VCaP (cell line): ENCODE measurements around the gene WBP1.

ENCODE experiments used
- H3K27ac ChIP-seq: fragments of 450-650 bp; 2 replicates; pipeline ENCODE4 v1.5.1; 2017
- CTCF ChIP-seq: fragments of 450-650 bp; conservative IDR thresholded peaks from 2 replicates; pipeline ENCODE4 v1.5.1; 2017; ENCODE audit warnings: mild to moderate bottlenecking, moderate library complexity

WBP1 gene

GRCh38 chr2:74496997-74497776 lies 38.9 kb downstream of the WBP1 start:
- H3K27ac ChIP-seq, result peak overlapping the region; percentile 27; the same call in 1 of the 2 replicates
- TF ChIP-seq CTCF, result no peak

- peak overlapping the region; percentile 27; the same call in 1 of the 2 replicates for H3K27ac ChIP-seq
- no peak for TF ChIP-seq CTCF
Measured at GRCh38 chr2:74497777-74498499, 39.7 kb downstream of the WBP1 start.

- no peak for TF ChIP-seq CTCF
- peak overlapping the region; percentile 27; the same call in 1 of the 2 replicates for H3K27ac ChIP-seq
Measured at GRCh38 chr2:74498500-74499266, 40.4 kb downstream of the WBP1 start.

GRCh38 chr2:74499267-74499939 lies 41.2 kb downstream of the WBP1 start, which contains the start of gene LBX2:
LBX2 (minus strand) TSS chr2:74499603; CDS start chr2:74499537, 66 bp downstream.
- TF ChIP-seq CTCF, result no peak

GRCh38 chr2:74499940-74500577 lies 41.8 kb downstream of the WBP1 start:
- no peak for TF ChIP-seq CTCF
- no peak overlapping the region for H3K27ac ChIP-seq

More at GRCh38 chr2:74499267-74499939, 41.2 kb downstream of the WBP1 start, which contains the start of gene LBX2:
- no peak within 1 kb of the TSS; the same call in 1 of the 2 replicates for H3K27ac ChIP-seq

GRCh38 chr2:74500578-74500946 lies 42.3 kb downstream of the WBP1 start:
- no peak for TF ChIP-seq CTCF
- H3K27ac ChIP-seq, result no peak overlapping the region
